NCI-H446 (cell line): ENCODE results near the gene CTPS1.
A peak's percentile ranks its signal among the peaks of the same experiment; 100 is the strongest.

ENCODE experiments used
- DNase-seq, 2 experiments: peaks; one replicate each; lab custom pipeline; 2025; lab: John Stamatoyannopoulos, UW

CTPS1 gene

DNA sequence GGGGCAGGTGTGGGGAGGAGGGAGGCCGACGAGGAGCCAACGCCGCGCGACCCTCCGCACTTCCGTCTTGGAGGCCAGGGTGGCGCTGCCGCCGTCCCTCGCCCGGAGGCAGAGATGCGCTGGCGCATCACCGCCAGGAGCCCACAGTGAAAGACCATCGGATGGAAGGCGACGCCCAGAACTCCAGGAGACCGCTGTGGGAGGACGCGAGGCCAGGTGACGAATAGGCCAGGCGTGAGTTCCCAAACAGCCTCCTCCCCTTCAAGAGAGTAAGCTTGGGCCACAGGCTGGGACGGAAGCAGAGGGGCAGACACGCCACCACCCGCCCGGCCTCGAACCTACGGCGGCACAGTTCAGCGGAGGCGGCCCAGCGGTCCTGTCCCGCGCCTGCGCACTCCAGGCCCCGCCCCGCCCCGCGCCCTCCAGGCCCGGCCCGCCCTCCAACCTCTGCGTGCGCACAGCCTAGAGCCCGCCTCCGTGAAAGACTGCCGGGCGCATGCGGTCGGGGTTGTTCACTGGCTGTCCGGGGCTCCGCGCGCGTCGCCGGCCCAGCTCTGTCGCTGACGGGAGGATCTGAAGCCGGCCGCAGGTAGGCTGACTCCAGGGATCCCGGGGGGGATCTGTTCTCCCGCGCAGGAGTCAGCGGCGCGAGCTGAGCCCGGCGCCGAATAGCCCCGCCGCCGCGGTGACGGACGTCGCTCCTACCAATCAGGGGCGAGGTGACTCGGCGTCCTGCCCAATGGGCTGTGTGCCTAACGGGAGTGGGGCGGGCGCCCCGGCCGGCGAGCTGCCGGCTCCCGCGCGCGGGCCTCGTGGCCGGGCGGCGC, at the start of gene CTPS1:
Gene CTPS1 (plus strand): TSS at position 456 of the 827 bp plus-strand sequence. CDS start 3,595 bp downstream, outside the sequence.
- DNase-seq, result peak; percentile 91 to 99

DNA sequence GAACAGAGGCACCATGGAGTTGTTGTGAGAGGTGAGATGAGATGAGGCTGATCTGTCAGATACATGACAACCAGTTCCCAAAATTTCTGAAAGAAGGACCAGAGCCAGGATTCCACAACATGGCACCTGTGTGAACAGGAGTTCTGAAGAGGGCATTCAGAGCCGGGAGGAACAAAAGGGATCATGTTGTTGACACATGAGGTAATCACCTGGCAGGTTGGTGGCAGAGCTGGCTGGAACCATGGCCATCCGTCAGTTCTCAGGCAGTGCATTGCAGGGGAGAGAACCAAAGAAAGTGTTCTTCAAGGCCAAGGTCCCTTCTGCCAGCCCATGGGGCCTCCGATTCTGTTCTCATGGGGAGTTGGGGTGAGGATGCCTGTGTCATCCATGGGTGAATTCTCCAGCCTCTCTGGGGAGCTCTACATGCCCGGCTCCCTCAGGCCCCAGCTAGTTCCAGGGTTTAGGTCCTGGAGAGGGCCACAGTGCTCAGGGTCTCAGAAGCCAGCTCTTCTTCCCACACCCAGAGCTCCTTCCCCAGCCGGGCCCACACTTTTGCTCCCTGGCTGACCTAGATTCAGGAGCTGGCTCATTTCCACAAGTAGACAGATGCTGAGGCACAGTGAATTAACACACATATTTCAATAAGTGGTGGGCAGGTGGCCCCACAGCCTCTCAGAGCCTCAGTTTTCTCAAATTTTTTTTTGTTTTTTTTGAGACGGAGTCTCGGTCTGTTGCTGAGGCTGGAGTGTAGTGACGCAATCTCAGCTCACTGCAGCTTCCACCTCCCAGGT, 49.1 kb upstream of the CTPS1 start:
- DNase-seq, result peak in 1 of 2 experiments; percentile 58

DNA sequence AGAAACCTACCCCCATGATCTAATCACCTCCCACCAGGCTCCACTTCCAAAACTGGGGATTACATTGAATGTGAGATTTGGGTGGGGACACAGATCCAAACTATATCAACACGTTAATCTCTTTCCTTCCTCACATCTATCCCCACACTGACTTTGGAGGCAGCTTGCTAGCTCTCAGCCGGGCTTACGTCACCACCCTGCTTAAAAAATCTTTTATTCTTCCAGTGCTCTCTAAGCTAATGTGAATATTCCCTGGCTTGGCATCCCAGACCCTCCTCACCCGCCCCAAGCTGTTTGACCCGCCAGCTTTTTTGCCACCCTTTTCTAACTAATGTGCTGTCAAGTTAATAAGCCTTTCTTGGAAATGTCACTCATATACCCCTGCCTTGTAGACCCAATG, 47.9 kb upstream of the CTPS1 start:
- no peak for DNase-seq

DNA sequence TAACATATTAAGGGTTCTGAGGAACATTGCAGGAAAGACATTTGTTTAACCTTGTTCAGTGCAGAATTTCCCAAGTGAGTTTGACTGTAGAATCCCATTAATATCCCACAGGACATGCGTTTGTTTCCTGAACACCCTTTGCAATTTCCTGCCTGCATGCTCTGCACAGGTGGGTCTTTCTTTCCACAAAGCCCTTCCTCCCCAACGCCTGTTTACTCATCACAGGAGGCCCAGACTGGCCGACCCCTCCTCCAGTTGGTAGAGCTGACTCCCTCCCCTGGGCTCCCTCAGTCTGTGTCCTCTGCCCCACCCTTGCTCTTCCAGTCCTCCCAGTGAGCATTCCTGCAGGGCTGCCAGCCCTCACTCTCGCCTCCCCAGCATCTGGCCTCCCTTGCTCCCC, 47.5 kb upstream of the CTPS1 start:
- no peak for DNase-seq

- DNase-seq, result no peak
Observed at GRCh38 chr1:40936931-40937339, 42.6 kb upstream of the CTPS1 start.

GRCh38 chr1:40938393-40938792, 41.1 kb upstream of the CTPS1 start:
- DNase-seq, result no peak

- no peak for DNase-seq
Observed at GRCh38 chr1:40939320-40940059, 40.0 kb upstream of the CTPS1 start.

DNA sequence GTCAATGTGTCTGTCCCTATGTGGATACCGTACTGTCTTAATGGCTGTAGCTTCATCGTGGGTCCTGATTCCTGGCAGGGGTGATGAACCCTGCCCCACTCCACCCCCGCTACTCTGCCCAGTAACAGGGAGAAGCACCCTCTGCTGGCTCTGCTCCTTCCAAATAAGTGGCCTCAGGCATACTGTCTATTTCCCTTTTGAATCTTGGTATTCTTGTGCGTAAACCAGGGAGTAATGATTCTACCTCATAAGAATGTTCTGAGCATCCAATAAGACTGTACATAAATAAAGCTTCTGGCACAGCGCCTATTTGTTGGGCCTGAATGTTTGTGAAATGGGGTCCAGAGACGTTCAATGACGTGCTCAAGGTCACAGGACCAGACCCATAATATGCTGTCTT, 35.2 kb upstream of the CTPS1 start:
- DNase-seq, result no peak

- no peak for DNase-seq
Observed at GRCh38 chr1:40944841-40945430, 34.6 kb upstream of the CTPS1 start.

GRCh38 chr1:40945491-40945973, 34.0 kb upstream of the CTPS1 start:
- DNase-seq, result no peak

DNA sequence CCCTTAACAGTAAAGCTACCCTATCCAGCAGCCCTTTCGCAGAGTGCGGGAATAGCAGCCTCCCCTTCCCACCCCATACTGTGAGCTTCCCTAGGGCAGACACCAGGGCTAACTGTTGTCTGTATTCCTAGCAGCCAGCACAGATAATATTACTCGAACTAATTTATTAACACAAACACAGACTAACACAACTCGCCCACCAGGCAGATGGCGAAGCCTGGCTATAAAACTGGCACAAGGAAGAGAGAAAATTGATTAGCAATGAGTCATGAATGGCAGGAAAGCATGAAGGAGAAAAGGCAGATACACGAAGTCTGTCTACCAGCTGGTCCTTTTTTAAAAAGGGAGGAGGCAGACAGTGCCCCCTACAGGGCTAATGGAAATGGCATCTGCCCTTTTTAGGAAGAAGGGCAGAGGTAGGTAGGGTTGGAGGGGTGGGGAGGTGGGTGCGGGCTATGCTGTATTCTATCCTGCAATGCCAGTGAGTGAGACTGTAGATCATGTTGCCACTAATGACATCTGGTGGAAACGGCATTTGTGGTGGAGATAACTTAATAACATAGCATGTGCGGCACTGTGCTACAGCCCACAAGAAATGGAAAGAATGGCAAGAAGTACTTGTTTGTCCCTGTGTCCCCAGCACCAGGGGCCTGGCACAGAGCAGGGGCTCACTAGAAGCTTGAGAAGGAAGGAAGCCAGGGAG, 30.6 kb upstream of the CTPS1 start:
- DNase-seq, result peak; percentile 94 to 96

- DNase-seq, result no peak
Observed at GRCh38 chr1:40949563-40949962, 29.9 kb upstream of the CTPS1 start.

GRCh38 chr1:40951943-40952743, 27.4 kb upstream of the CTPS1 start:
- DNase-seq, result peak; percentile 15 to 69

- DNase-seq, result no peak
Observed at GRCh38 chr1:40952744-40953315, 26.7 kb upstream of the CTPS1 start.

DNA sequence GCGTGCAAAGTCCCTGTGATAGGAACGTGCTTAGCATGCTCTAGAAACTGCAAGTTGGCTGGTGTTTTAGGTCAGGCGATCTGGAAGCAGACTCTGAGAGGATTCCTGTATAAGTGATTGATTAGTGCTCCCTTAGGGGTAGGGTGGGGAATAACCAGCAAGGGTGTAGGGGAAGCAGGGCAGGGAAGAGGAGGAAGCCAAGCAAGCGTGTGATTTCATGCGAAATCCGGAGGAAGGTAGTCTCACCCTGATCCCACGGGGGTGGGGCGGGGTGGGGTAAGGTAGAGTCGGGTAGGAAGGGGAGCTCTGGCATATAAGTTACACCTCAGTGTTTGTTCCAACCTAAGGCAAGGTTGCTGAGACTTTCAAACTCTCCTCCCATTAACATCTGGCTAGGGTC, 24.9 kb upstream of the CTPS1 start:
- no peak for DNase-seq

DNA sequence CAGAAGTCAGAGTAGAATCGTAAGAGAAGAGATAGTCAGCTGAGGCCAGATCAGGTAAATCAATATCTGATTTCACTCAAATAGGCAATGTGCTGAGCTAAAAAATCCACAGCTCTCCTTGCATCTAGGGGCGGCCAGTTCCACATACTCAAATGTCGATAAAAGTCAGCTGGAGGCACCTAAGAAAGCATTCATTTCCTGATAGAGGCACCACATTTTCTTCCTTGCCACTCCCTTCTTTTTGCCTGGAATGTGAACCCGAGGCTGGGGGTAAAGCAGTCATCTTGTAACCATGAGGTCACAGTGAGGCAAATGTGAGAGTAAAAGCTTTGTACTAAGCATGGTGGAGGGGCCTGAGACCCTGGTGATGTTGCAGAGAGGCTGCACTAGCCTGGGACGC, 24.2 kb upstream of the CTPS1 start:
- no peak for DNase-seq

- no peak for DNase-seq
Observed at GRCh38 chr1:40956407-40956806, 23.1 kb upstream of the CTPS1 start.

DNA sequence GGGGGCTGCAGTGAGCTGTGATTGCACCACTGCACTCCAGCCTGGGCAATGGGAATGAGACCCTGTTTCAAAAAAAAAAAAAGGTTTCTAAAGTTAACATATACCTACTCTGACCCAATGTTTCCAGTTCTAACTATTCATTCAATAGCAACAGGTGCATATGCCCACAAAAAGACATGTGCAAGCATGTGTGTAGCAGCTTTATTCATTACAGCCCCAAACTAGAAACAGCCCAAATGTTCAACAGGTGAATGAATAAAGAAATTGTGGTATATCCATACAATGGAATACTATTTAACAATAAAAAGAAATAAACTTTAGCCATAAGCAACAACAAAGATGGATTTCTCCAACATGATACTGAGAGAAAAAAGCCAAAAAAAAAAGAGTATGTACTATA, 21.3 kb upstream of the CTPS1 start:
- no peak for DNase-seq

- DNase-seq, result no peak
Observed at GRCh38 chr1:40965531-40965930, 14.0 kb upstream of the CTPS1 start.

GRCh38 chr1:40966417-40966816, 13.1 kb upstream of the CTPS1 start:
- DNase-seq, result no peak
